Hematopoietic multipotent progenitor cell treated with erythropoietin and hydrocortisone succinate and interleukin-3 and kit ligand, for 17 days (in vitro differentiated cells): Measurements from ENCODE around the gene VAPA.

ENCODE experiments used
- DNase-seq: peaks from one replicate; pipeline ENCODE4 v3.0.0-alpha.2; 2015; ENCODE audit warnings: low spot score

The VAPA gene

DNA sequence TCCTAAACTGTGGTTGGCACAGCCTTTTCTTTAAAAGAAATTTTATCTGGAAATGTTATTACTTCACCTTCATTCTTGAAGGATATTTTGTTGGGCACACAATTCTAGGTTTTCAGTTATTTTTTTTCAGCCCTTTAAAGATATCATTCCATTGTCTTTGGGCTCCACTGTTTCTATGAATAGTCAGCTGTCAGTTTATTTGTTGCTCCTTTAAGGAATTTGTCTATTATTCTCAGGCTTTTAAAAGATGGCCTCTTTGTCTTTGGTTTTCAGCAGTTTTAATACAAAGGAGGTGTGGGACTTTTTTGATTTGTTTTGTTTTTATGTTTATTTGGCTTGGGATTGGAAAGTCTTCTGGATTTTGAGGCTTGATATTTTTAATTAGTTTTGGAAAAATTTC, 61.8 kb downstream of the VAPA start:
- DNase-seq: no peak

DNA sequence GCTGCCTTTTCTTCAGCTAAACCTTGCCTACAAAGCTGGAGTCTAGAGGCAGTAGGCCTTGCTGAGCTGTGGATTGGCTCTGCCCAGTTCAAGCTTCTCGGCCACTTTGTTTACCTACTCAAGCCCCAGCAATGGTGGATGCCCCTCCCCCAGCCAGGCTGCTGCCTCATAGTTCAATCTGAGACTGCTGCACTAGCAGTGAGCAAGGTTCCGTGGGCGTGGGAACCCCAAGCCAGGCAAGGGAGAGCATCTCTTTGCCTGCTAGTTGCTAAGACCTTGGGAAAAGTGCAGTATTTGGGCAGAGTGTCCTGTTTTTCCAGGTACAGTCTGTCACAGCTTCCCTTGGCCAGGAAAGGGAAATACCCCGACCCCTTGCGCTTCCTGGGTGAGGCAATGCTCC, 68.9 kb downstream of the VAPA start:
- DNase-seq: no peak

DNA sequence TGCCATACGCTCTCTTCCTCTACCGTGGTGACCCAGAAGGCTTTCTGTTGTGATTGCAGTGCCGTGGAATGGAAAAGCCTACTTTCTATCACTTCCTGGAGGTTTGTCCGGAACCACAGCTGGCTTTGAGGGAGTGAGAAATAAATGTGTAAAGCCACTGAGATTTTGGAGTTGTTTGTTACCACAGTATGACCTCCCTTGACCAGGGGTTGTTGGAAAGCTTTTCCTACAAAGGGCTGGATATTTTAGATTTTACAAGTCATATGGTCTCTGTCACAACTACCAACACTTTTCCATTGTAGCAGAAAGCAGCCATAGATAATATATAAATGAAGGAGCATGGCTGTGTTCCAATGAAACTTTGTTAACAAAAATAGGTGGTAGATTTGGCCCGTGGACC, 70.3 kb downstream of the VAPA start:
- no peak for DNase-seq

DNA sequence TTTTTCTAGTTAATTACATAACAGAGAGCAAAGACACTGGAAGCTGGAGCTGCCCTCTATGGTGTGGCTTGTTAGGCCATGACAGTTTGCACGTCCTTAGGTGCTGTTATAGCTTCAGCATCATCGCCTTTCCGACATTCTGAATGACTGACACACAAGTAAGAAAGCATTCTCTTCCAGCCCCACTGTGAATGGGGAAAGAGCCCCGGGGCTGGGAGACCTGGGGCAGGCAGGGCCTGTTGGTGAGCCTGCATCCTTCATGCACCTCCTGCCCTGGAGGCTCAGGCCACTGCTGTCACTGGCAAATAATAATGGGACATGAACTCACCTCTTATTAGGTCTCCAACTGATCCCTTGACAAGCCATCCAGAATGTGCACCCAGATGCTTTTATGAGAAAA, 71.8 kb downstream of the VAPA start:
- no peak for DNase-seq

DNA sequence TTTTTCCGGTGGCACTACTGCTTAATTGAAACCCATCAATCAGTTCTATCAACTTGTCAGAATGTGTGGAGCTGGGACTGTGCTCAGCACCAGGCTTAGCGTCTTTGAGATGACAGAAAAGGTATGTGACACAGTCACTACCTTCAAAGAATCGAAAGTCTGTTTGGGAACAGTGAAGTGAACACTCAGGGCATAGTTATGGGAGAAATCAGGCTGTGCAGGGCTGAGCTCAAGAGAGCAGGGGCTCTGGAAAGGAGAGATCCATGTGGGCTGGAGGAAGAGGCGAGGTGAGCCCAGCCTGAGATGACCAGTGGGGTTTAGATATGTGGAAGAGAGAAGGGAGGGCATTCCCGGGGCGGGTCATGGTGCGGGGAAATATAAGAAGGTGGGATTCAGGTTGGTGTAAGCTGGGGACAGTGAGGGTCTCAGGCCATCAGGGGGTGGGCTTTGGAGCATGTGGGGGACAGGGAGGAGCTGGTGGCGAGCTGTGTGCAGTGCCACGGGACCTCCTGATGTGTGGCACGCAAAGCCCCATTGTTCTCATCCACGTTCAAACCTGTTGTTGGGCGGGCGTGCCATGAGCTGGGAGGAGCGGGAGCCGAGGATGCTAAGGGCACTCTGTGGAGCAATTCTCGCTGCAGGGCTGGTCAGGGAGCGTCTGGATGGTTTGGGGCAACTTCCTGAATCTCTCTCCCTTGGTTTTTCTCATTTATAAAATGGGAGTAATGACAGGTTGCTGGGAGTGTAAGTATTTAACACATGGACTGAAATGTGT, 72.5 kb downstream of the VAPA start:
- DNase-seq: no peak

DNA sequence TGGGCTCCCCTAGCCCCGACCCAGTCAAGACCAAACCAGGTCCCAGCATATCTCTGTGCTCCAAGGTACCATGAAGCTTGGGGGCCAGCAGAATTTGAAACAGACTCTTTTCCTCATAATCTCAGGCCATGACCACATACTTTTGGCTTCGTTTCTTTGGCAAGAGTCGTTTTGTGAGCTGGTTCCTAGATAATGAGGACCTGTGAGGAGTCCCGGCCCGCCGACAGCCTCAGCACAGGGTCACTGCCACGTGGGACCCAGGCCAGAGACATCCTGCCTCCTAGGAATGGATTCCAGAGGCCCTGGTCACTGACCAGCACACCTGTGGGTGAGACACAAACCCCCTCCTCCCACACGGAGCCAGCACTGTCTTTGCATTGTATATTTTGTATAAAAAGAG, 73.5 kb downstream of the VAPA start:
- no peak for DNase-seq

DNA sequence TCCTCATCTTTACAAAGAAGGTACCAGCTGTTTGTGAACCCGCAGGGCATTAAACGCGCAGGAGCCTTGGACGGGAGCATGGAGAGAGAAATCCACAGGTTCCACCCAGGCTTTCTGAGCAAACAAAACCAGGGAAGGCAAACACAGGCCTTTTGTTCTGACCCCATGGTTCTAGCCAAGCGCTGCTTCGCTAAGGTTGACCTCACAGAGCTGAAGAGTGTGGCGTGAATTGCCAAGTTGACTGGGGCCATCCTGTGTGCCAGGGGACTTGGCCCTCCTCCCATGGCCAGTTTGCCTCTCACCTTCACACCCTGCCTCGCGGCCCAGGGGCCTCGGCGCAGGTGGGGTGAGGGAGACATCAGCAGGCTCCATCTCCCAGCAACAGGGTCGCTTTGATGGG, 74.1 kb downstream of the VAPA start:
- DNase-seq: no peak

DNA sequence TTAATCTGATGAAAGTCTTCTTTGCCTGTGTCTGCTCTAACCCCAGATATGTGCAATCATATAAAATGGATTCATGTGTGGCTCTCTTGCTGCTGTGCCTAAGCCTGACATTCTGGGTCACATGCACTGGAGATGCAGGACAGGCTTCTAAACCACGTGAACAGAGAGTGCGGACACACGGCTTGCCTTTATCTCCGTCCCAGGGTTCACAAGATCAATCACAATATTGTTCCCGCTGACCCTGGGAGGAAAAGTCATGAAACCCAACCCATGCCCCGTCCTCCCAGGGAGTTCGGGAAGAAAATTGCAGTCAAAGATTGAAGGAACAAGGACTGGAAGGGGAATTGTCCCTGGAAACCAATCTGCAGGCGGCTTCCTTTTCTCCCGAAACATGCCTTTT, 74.8 kb downstream of the VAPA start:
- DNase-seq: no peak

DNA sequence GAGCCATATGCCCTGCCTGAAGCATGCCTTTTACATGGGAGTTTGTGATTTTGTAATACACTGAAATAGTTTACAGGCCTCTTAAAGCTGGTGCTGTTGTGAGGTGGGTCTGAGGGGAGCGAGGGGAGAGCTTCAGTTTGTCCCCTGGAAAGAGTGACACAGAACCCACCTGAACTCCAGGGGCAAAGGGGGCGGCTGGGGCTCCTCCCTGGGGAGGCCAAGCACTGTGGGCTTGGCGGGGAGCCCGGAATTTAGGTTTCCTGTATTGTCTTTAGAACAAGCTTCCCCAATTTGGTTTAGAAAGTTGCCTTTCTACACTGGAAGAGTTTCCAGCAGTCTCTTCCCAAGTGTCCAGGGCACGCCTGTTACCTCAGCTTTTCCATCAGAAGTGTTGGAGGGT, 75.7 kb downstream of the VAPA start:
- DNase-seq: no peak

DNA sequence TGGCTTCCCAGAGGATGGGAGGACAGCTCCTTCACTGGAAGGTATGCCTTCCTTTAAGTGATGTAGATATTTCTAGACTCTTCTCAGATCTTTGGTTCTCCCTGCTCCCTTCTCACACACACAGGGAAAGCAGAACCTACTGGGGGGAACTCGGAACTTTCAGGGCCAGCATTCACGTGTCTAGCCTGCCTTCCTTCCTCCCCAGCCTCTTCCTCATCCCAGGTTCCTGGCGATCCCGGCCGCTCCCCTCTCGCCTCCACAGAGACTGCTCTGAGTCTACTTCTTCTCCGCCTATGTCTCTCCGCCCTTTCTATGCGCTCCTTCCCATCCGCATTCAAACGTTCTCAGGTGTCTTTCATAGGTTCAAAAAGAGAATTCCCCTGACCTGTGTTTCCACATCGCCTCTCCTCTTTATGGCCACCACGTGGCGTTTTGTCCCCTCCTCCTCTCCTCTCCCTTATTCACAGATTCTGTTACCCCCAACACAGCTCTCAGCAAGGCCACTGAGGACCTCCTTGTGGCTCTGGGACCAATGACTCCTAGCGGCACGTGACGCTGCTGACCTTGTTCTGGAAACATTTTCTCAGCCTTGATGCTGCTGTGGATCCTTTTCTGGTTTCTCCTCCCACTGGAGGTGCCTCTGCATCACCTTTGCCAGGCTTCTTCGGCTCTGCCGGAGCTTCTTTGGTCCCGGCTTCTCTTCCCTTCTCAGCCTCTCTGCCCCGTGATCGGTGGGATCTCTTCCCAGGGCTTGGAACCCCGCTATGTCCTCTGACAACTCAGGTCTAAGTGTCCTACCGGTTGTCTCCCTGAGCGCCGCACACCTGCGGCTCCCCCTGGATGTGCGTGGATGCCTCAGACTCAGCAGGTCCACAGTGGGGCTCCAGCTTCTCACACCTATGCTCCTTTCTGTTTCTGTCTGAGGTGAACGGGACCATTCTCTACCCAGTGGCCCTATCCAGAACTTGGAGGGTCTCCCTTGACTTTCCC, 77.5 kb downstream of the VAPA start:
- no peak for DNase-seq

DNA sequence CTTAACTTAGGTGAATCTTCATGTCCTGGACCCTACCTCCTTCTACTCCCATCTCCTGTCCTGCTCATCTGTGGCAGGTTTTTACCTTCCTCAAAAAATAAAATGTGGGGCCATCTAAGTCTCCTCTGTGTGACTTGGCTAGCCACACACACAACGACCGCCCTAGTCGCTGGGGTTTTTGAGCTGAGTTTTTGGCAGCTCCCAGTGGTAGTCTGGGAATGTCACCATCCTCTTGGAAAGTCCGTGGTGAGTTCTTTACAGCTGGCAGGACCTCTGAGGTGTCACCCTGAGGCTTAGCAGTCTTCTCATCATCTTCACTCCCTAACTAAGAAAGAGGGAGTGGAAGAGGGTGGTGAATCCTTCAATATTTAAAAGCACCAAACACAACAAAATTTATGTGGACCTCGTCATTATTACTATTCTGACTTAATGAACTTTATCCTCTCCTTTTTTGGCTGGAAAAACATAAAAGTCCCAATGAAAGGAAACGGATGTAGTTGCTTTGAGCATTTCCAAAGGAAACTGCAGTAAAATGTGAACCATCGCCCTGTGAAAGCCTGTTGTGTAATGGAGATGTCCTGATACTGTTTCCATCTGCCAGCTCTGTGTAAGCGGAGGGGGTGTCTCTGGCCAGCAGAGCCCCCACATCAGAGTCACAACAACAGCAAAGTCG, 78.6 kb downstream of the VAPA start:
- DNase-seq: no peak

DNA sequence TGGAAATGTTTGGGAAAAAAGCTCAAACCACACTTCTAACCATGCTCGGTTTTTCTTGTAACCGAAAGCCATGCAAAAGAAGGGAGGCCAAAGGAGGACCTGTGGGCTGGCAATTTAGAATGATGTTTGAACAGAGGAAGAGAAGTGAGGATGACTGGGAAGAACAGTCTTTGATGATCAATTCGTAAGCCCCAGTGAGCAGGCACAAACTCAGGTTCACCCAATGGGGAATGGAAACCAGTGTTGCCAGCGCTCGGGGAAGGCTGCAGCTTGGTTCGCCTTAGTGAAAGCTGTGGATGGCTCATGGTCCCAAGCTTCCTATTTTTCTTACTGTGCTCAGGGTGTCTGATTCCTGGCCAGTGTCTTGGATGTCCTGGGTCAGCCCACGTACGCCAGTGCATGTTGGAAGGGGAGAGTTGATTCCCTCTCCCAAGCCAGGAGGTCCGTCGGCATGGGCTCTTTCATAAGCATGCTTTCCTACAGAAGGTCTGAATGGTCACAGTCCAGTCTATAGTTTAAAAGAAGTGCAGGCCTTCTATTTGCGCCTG, 79.2 kb downstream of the VAPA start:
- no peak for DNase-seq

DNA sequence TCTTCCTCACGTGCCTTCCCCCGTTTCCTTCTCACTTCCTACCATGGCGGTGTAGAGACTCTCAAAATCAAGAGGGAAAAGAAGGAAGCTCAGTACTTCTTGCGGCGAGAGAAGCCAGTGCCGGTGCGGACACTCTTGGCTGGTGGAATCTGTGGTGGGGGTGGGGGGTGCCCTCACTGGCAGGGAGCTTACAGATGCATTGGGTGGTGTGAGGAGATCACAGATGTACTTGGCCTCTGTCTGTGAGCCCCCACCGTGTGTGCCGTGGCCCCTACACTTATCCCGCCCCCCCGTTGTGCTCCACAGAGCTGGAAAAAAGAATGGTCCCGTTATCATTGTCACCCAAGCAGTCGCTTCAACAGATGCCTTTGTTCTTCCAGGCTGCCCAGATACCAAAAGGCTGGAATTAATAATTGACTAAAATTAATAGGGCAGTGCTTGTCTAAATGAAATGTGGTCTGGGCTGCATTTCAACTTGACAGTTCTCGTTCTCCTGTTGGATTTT, 79.8 kb downstream of the VAPA start:
- DNase-seq: no peak

DNA sequence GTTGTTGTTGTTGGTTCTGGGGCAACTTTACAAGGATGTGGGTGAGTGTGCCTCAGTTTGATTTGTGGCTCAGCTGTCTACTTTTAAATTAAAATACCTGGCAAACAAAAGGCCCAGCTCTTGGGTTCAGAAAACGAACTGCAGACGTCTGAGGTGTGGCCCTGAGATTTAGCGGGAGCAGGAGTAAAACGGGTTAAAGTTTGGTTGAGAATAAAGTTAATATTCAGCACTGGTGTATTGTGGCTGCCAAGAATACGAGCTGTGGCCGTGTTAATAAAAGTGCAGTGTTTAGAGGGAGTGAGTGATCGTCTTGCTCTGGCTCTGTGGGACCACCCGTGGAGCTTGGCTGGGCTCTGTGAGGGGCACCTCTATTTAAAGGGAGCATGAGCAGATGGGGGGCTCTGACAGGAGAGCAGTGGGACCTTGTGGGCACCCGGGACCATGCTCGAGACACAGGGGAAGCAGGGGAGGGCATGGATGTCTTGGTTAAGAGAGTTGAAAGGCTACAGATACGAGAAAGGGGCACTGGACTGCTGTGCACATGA, 80.3 kb downstream of the VAPA start:
- DNase-seq: no peak

DNA sequence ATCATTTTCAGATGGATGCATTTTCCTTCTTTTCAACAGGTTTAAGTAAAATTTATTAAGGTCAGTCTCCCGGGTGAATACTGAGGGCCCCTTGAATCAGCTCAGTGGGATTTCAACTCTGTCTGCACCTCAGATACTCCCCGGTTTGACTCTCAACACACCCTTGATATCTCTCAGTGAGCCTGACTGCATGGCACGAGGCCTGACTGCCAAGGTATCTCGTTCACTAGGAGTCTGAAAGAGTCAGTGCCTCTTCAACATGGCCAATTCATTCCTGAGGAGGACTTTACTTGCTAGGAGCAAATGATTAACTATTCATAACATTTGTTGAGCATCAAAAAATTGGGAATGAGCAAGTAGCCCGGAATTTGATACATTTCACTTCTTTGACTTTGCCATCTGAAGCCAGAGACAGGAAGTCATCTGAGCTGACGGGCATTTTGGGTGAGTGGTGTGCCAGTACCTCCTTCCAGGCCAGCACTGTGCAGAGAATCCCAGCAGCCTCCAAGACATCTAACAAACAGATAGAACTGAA, 81.0 kb downstream of the VAPA start:
- DNase-seq: no peak

DNA sequence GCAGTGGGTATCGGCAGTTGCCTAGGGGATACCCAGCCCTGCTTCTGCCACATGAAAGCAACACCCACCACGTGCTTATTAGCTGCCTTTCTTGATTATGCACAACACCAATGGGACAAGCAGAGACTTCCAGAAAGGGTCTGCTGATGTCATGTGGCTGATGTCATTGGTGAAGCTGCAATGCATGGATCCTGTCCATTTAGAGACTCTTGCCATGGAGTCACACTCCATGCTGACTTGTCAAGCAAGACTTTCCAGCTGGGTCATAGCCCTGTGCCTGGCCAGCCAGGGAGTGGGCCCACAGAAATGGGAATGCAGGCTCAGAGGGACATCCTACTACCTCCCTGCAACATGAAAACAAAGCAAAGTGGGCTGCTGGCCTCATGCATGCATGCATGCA, 81.8 kb downstream of the VAPA start:
- DNase-seq: no peak

DNA sequence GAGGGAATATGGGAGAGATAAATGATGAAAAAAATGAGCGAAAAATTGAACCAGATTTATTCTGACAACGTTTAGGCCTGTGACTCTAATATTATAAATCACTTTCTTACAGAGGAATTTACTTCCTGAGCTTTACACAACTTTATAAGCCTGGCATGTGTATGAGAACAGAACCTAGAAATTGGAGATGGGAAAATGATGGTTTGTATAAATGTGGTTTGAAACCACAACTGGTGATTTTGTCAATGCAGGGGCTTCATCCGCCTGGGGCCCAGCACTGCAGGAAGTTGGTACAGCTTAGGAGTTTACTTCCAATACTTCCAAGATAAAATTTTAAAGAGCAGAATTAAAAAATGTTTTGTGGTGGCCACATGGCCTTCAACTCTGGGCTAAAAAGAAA, 82.3 kb downstream of the VAPA start:
- DNase-seq: no peak

DNA sequence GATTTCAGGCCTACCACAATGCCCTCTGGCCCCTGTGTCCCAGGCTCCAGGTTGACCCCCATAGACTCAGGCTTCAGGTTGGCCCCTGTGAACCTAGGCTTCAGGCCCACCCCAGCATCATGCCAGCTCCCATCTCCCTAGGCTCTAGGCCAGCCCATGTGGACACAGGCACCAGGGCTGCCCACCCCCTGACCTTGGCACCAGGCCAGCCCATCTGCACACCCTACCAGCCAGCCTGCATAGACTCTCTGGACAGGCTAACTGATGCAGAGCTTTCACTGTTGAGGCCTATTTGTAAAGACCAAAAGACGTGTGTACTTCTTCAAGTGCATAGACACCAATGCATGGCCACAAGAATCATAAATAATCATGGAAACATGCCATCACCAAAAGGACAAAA, 83.9 kb downstream of the VAPA start:
- DNase-seq: no peak

DNA sequence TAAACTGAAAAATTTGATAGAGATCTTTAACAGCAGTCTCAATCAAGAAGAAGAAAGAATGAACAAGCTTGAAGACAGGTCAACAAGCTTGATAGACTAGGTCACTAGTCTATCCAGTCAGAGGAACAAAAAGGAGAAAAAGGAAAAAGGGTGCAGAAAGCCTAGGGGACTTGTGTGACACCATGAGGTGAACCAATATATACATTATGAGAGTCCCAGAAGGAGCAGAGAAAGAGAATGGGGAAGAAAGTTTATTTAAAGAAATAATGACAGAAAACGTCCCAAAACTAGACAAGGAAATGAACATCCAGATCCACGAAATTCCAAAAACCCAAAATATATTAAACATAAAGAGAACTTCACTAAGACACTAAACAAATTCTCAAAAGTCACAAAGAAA, 84.5 kb downstream of the VAPA start:
- DNase-seq: no peak

DNA sequence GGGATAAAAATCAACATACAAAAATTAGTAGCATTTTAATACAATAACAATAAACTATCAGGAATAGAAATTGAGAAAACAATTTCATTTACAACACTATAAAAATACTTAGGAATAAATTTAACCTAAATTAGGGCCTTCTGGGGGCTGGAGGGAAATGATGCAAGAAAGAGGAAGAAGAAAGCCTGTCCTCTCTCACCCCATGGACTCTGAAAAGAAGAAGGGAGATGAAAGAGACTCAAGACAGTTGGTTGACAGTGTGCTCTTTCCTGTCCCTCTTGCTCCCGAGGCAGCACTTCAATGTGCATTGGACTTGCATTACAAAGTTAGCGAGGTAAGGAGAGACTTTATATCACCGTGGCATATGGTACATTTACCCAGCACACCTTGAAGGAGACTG, 88.5 kb downstream of the VAPA start:
- DNase-seq: no peak

DNA sequence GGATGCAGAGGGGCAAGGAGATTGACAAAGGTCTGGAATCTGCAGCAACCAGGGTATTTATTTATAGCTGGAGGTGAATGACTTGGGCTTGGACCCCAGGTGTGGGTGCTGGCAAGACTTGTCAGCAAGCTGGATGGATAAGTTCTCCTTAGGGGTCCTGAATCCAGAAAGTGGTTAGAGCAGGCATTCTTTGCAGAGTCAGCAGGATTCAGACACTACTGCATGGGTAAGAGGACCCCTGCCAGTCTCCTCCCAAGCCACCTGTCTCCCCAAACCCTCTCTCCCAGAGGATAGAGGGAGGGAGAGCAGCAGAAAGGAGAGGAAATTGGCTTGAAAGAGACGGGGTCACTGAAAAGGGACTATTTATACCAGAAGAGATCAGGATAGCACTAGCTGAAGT, 89.5 kb downstream of the VAPA start:
- DNase-seq: no peak

DNA sequence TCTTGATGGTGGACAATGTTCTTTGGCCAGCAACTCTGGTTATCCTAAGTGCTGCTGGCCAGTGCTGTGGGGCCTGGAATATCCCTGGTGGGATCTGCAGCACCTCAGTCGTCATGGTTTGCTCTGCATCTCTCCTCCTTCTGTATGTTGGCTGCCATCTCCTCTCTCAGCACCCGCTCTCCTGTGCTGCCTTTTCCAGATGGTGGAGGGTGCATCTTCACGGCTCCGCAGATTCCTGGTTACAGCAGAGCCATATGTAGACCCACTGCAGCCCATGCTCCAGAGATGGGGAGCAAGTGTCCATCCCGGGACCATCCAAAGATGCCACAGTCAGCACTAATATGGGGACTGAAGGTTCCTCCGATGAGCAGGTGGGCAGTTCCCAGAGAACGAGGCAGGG, 90.0 kb downstream of the VAPA start:
- no peak for DNase-seq
